GM19397 (cell line): Measurements from ENCODE around the gene PIK3R3.

Source experiments
- ATAC-seq: cut with Tn5 transposase; IDR thresholded peaks from one replicate; pipeline ENCODE4 v1.9.1; 2021; ENCODE audit warnings: mild to moderate bottlenecking, moderate library complexity; ENCODE audit not compliant: unreplicated experiment

Gene PIK3R3

GRCh38 chr1:46030876-46031660 is 101.4 kb downstream of the PIK3R3 start:
- ATAC-seq = no peak

GRCh38 chr1:46030074-46030870 is 102.2 kb downstream of the PIK3R3 start:
- no peak for ATAC-seq

GRCh38 chr1:46027788-46028573 is 104.4 kb downstream of the PIK3R3 start:
- no peak for ATAC-seq

GRCh38 chr1:46026531-46026930 is 105.9 kb downstream of the PIK3R3 start:
- no peak for ATAC-seq

GRCh38 chr1:46021046-46021996 is 111.1 kb downstream of the PIK3R3 start:
- ATAC-seq = no peak

GRCh38 chr1:46020010-46020409 is 112.4 kb downstream of the PIK3R3 start:
- ATAC-seq = no peak

- no peak for ATAC-seq
Measured at GRCh38 chr1:46019348-46019747, 113.1 kb downstream of the PIK3R3 start.

GRCh38 chr1:46017876-46018503 is 114.4 kb downstream of the PIK3R3 start:
- no peak for ATAC-seq

GRCh38 chr1:46013581-46013980 is 118.8 kb downstream of the PIK3R3 start:
- ATAC-seq = no peak

- no peak for ATAC-seq
Measured at GRCh38 chr1:46012236-46012635, 120.2 kb downstream of the PIK3R3 start.

- no peak for ATAC-seq
Measured at GRCh38 chr1:46011121-46011695, 121.2 kb downstream of the PIK3R3 start.

- no peak for ATAC-seq
Measured at GRCh38 chr1:46010611-46011010, 121.8 kb downstream of the PIK3R3 start.

GRCh38 chr1:46008585-46008984 is 123.8 kb downstream of the PIK3R3 start:
- ATAC-seq = no peak

- no peak for ATAC-seq
Measured at GRCh38 chr1:46005594-46005993, 126.8 kb downstream of the PIK3R3 start.

- no peak for ATAC-seq
Measured at GRCh38 chr1:46004492-46004891, 127.9 kb downstream of the PIK3R3 start.

- ATAC-seq = no peak
Measured at GRCh38 chr1:46003315-46003714, 129.1 kb downstream of the PIK3R3 start.

GRCh38 chr1:46002551-46003150 is 129.8 kb downstream of the PIK3R3 start:
- ATAC-seq = no peak

- no peak for ATAC-seq
Measured at GRCh38 chr1:46001081-46001785, 131.2 kb downstream of the PIK3R3 start.
